ENCODE measurements around the gene ANKK1. TPM values are rescaled to one million over a fixed set of nuclear protein-coding genes. Genes with fewer than 3 reads are reported as not detected.

The ANKK1 gene
- total RNA-seq, 1 donor from 2014 or later: not detected

GRCh38 chr11:113377681-113378412, 9.7 kb upstream of the ANKK1 start:
- DNase-seq (ENCODE audit: low read depth in 2 of 2): peak in 1 of 2 donors; percentile 15

GRCh38 chr11:113378692-113379091, 8.9 kb upstream of the ANKK1 start:
- peak in 1 of 2 donors; percentile 20 for DNase-seq (ENCODE audit: low read depth in 2 of 2)

GRCh38 chr11:113382121-113382520, 5.5 kb upstream of the ANKK1 start:
- DNase-seq (ENCODE audit: low read depth in 2 of 2): no peak

- DNase-seq (ENCODE audit: low read depth in 2 of 2): peak; percentile 94 to 96
Observed at GRCh38 chr11:113384551-113384950, 3.0 kb upstream of the ANKK1 start.

GRCh38 chr11:113385749-113386148, 1.8 kb upstream of the ANKK1 start:
- peak in 1 of 2 donors; percentile 28 for DNase-seq (ENCODE audit: low read depth in 2 of 2)

- no peak for DNase-seq (ENCODE audit: low read depth in 2 of 2)
Observed at GRCh38 chr11:113386866-113387265, 713 bp upstream of the ANKK1 start.

GRCh38 chr11:113389272-113389671, 1.7 kb downstream of the ANKK1 start:
- DNase-seq (ENCODE audit: low read depth in 2 of 2): no peak

- DNase-seq (ENCODE audit: low read depth in 2 of 2): no peak
Observed at GRCh38 chr11:113392236-113392921, 4.8 kb downstream of the ANKK1 start.

GRCh38 chr11:113393501-113393985, 6.0 kb downstream of the ANKK1 start:
- DNase-seq (ENCODE audit: low read depth in 2 of 2): no peak

- DNase-seq (ENCODE audit: low read depth in 2 of 2): no peak
Observed at GRCh38 chr11:113394919-113395318, 7.3 kb downstream of the ANKK1 start.

- DNase-seq (ENCODE audit: low read depth in 2 of 2): no peak
Observed at GRCh38 chr11:113395782-113396336, 8.3 kb downstream of the ANKK1 start.

- no peak for DNase-seq (ENCODE audit: low read depth in 2 of 2)
Observed at GRCh38 chr11:113396690-113397089, 9.1 kb downstream of the ANKK1 start.

GRCh38 chr11:113397212-113397611, 9.6 kb downstream of the ANKK1 start:
- DNase-seq (ENCODE audit: low read depth in 2 of 2): no peak

- DNase-seq (ENCODE audit: low read depth in 2 of 2): no peak
Observed at GRCh38 chr11:113397821-113398220, 10.2 kb downstream of the ANKK1 start.

- no peak for DNase-seq (ENCODE audit: low read depth in 2 of 2)
Observed at GRCh38 chr11:113398669-113399430, 11.3 kb downstream of the ANKK1 start.

GRCh38 chr11:113400631-113401230, 13.2 kb downstream of the ANKK1 start:
- DNase-seq (ENCODE audit: low read depth in 2 of 2): no peak

GRCh38 chr11:113401718-113402117, 14.1 kb downstream of the ANKK1 start:
- DNase-seq (ENCODE audit: low read depth in 2 of 2): peak in 1 of 2 donors; percentile 13

- no peak for DNase-seq (ENCODE audit: low read depth in 2 of 2)
Observed at GRCh38 chr11:113404859-113405430, 17.4 kb downstream of the ANKK1 start.

- DNase-seq (ENCODE audit: low read depth in 2 of 2): no peak
Observed at GRCh38 chr11:113405724-113406478, 18.3 kb downstream of the ANKK1 start.

- DNase-seq (ENCODE audit: low read depth in 2 of 2): no peak
Observed at GRCh38 chr11:113407163-113407562, 19.6 kb downstream of the ANKK1 start.
